Activated naive CD8-positive, alpha-beta T cell treated with anti-CD3 and anti-CD28 coated beads for 36 hours (primary cell): Measurements from ENCODE around the gene SELENOO. TPM values are rescaled to one million over a fixed set of nuclear protein-coding genes. Genes with fewer than 3 reads are reported as not detected.

Source experiments
- DNase-seq: peaks from one replicate; pipeline ENCODE4 v3.0.0; 2021
- H3K27ac Mint-ChIP-seq: one replicate; pipeline ENCODE4 v1.8.0; 2022; ENCODE audit warnings: mild to moderate bottlenecking, moderate library complexity, mixed read lengths
- H3K27me3 Mint-ChIP-seq: one replicate; pipeline ENCODE4 v1.8.0; 2022; ENCODE audit warnings: mild to moderate bottlenecking, mixed read lengths
- H3K36me3 Mint-ChIP-seq: one replicate; pipeline ENCODE4 v1.8.0; 2021; ENCODE audit warnings: mild to moderate bottlenecking, mixed read lengths
- H3K4me1 Mint-ChIP-seq: one replicate; pipeline ENCODE4 v1.8.0; 2021; ENCODE audit warnings: mixed read lengths
- H3K4me3 Mint-ChIP-seq: one replicate; pipeline ENCODE4 v1.8.0; 2022; ENCODE audit warnings: mild to moderate bottlenecking, moderate library complexity, mixed read lengths
- H3K9me3 Mint-ChIP-seq: one replicate; pipeline ENCODE4 v1.8.0; 2022; ENCODE audit warnings: mixed read lengths
- total RNA-seq, 2 experiments: library from RNA; stranded (reverse); gene quantifications; one replicate each; pipeline ENCODE4 v1.2.3, GENCODE V29; 2021

SELENOO gene
- total RNA-seq, 2 experiments from 2014 or later, result 20.0 to 20.9 TPM

DNA sequence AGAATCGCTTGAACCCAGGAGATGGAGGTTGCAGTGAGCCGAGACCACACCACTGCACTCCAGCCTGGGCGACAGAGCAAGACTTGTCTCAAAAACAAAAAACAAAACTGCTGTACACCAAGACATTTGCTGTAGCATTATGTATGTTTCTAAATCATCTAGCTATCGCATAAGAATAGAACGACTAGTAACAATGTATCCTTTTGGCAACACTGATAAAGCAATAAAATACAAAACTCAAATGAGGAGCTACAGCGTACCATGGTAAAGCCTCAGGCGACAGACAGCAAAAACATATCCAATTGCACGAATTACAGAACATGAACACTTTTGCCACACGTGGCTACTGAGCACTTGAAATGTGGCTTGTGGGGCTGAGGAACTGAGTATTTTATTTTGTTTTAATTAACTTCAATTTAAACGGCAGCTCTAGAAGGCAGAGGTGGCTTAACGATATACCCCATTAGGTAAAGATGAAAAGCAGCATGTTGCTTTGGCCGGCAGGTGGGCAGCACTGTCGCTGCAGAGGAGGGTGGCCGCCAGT lies 41.7 kb downstream of the SELENOO start:
- H3K4me3 Mint-ChIP-seq, result peak overlapping the region; percentile 99
- no peaks in the 10 kb centered on the region for H3K27me3 Mint-ChIP-seq
- H3K4me1 Mint-ChIP-seq, result peaks cover 27% of the 10 kb centered on the region
- H3K36me3 Mint-ChIP-seq, result peaks cover 12% of the 10 kb centered on the region
- no peak for DNase-seq
- no peak overlapping the region for H3K27ac Mint-ChIP-seq
- H3K9me3 Mint-ChIP-seq, result no peaks in the 10 kb centered on the region

DNA sequence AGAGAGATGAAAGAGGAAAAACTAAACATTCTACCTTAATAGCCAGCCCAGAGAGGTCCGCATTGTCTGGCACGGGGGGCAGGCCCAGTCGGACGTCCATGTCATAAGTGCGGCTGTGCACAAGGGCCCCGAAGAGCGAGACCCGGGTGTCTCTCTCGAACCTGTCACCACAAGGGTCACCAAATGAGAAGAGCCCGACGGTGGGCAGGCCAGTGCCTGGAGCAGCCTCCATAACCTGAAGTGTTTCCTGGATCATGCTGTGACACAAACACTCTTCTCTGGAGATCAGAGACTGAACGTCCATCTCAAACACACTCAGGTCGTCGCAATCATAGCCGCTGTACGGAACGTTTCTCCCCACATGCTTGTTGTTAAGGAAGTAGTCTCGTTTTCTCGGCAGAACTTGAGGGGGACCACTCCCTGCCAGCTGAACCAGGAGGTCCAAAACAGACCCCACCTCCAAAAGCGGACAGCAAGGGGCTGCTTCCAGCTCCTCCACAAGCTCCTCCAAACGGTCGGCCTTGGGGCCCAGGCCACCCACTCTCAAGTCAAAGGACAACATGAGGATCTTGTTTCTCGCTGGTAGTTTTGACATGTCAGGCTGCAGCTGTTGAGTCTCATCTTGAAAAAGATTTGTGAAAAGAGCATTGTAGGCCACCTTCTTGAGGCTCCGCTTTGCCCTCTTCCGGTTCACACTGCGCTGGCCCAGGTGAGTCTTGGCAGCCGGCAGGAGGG lies 43.0 kb downstream of the SELENOO start:
- Mint-ChIP-seq H3K9me3 (no peaks in the 10 kb centered on the region), H3K4me1 (peaks cover 29% of the 10 kb centered on the region), H3K27ac (peak overlapping the region; percentile 97), H3K27me3 (no peaks in the 10 kb centered on the region), H3K4me3 (peak overlapping the region; percentile 99), H3K36me3 (peaks cover 15% of the 10 kb centered on the region)
- DNase-seq, result no peak

DNA sequence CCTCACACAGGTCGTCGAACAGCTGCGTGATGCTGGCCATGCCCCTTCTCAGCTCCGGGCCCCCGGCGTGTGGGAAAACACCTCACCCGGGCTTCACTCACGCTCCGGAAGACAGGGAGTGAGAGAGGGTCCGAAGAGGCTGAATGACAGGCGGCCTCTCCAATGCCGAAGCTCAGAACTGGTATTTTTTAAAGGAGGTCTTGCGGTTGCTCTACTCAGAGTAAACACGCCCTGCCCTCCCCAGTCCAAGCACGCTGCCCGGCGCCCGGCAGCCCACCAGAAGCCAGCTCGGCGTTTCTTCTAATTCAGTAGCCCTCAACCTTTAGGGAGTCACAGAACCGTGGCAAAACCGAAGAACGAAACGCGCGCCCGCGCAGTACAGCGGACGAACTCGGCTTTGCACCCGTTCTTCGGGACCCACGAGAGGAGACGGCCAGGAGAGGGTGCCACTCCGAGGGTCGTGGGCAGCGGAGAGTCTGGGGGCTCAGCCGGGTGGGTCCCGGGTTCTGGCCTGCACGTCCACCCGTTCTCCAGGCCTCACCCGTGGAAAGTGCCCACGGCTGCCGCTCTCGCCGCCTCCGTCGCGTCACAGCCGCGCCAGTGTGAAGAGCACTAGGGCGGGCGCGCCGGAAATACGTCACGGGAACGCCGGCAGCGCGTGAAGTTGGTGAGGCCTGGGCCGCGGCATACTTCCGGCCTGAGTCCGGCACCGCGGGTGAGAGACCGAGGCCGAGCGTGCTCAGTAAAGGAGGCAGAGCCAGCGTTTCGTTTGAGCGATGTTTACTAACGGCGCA lies 43.8 kb downstream of the SELENOO start, which contains the start of gene TUBGCP6:
Gene TUBGCP6 (minus strand): TSS at position 604 of the 794 bp plus-strand sequence. CDS start 564 bp downstream, at position 40.
- H3K27me3 Mint-ChIP-seq, result no peaks in the 10 kb centered on the region
- peak within 1 kb of the TSS; percentile 99 for H3K4me3 Mint-ChIP-seq
- no peaks in the 10 kb centered on the region for H3K9me3 Mint-ChIP-seq
- peak; percentile 95 for DNase-seq
- H3K36me3 Mint-ChIP-seq, result peaks cover 15% of the 10 kb centered on the region
- peak within 1 kb of the TSS; percentile 97 for H3K27ac Mint-ChIP-seq
- H3K4me1 Mint-ChIP-seq, result peaks cover 29% of the 10 kb centered on the region

DNA sequence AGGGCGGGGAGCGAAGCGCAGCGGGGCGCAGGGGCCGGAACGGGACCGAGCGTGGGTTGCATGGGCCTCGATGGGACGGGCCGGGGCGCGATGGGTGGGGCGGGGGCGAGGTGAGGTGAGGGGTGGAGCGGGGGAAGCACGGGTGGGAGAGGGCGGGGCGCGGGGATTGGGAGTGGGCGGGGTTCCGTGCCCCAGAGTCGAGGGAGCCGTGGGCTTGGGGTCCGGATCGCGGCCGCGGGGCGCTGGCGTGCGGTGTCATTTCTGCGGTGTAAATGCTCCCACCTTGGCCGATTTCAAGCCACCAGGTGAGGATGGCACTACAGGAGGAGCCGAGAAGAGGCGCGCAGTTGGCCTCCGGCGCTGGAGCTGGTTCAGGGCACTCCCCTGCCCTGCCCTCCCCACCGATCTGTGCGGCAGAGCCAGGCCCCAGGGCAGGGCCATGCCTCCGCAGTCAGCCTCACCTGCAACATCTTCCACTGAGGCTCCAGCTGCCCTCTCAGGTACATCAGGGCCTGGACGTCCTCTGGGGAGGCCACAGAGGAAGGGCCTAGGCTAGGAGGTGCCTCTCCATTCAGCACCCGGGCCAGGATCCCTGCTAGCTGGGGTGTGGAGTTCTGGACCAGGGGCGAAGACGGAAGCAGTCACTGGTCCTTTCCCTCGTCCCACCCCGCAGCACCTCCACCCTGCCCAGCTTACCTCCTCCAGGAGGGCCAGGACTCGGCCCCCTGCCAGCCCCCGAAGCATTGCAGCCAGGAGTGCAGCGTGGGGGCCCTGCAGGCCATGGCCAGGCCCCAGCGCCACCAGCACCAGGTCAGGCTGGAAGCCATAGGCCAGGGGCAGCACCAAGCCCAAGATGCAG lies 44.6 kb downstream of the SELENOO start:
- Mint-ChIP-seq H3K4me1 (peaks cover 32% of the 10 kb centered on the region), H3K27ac (peak overlapping the region; percentile 97), H3K27me3 (no peaks in the 10 kb centered on the region)

DNA sequence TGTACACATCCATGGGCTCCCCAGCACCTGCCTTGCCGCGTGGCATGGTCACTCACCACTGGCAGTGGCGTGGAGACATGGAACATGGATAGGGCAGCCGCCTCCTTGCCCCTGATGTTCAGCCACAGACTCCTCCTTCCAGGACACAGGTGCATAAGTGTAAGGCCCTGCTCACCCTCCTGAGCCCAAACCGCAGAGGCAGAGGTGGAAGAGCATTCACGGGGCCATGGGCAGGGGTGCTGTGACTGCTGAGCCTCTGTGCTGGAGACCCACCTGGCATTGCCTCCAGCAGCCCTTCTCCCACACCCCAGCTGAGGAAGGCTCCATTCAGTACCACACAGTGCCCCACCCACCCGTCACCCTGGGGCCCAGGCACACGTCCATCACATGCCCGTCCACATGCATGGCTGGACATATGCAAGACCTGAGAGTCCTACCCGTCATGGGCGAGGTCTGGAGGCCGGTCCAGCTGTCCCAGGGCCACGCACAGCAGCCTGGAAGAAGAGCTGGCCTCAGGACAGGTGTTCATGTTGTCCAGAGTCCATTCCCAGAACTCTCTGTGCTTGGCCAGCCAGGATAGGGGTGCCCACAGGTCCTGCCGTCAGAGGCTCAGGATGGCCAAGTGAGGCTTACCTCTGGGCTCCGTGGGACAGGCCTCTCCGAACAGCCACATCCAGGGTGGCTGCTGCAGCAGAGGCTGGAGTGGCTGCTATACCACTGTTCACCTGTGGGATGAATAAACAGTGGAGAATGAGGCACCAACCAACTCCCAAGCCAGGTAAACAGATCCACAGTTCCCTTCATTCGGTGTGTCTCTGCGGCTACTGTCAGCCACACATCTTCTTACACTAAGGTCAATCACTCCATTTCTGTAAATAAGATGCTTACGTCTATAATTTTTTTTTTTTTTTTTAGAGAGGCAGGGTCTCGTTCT lies 45.7 kb downstream of the SELENOO start:
- H3K36me3 Mint-ChIP-seq, result peaks cover 15% of the 10 kb centered on the region
- DNase-seq, result no peak
- peak overlapping the region; percentile 75 for H3K4me3 Mint-ChIP-seq
- H3K4me1 Mint-ChIP-seq, result peaks cover 27% of the 10 kb centered on the region
- H3K27ac Mint-ChIP-seq, result peak overlapping the region; percentile 25
- H3K27me3 Mint-ChIP-seq, result no peaks in the 10 kb centered on the region
- H3K9me3 Mint-ChIP-seq, result no peaks in the 10 kb centered on the region

More for the DNA sequence above, 44.6 kb downstream of the SELENOO start:
- H3K36me3 Mint-ChIP-seq, result peaks cover 15% of the 10 kb centered on the region
- H3K4me3 Mint-ChIP-seq, result peak overlapping the region; percentile 99
- H3K9me3 Mint-ChIP-seq, result no peaks in the 10 kb centered on the region
- no peak for DNase-seq

DNA sequence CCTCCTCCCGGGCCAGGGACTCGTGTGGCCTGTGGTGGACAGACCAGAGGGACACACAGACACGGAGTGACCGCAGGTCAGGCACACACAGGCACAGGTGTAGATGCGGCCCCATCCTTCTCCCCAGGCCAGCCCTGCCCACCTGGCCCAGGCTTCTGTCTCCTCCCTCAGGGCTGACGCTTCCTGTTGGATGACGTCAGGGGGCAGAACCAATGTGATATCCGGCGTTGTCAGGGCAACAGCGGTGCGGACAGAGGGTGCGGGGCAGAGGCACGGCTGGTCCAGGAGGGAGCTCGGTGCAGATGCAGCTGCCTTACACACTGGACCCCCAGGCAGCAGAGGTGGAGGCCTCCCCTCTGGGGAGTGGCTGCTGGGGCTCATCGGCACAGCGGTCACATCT lies 46.9 kb downstream of the SELENOO start:
- H3K4me1 Mint-ChIP-seq, result peaks cover 16% of the 10 kb centered on the region
- no peaks in the 10 kb centered on the region for H3K9me3 Mint-ChIP-seq
- peaks cover 15% of the 10 kb centered on the region for H3K36me3 Mint-ChIP-seq
- DNase-seq, result no peak
- H3K27me3 Mint-ChIP-seq, result no peaks in the 10 kb centered on the region
- H3K27ac Mint-ChIP-seq, result no peak overlapping the region
- no peak overlapping the region for H3K4me3 Mint-ChIP-seq

DNA sequence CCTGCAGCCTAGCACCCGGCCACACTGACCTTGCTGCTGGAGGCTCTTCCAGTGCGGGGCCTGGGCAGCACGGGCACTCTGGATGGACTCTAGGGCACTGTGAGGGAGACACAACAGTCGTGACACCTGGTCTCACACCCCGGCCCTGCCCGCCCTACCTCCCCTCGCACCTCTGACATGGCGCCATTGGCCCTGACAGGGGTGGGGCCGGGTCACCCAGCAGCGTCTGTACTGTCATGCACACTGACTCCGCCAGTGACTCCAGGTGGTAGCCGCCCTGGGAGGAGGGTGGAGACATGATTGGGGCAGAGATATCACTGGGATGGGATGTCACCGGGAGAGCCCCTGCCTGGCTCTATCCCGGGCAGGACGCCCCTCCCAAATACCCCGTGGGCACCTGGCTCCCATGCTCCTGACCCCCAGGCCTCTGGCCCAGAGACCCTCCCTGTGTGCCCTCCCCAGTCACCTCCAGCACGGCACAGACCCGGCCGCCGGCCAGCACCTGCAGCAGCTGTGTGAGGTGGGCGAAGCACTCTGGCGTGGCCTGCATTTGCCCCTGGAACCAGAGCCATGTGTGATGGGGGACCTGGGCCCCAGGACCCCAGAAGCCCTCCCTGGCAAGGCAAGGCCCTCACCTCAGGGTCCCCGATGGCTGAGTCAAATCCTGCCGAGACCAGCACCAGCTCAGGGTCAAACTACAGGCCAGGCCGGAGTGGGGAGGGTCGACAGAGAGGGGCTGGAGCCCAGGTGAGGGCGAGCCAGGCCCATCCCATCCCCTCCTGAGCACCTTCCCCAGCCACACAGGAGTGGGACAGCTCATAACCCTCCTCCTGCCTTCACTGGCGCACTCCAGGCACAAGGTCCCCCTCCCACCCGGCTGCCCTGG lies 47.6 kb downstream of the SELENOO start:
- H3K36me3 Mint-ChIP-seq, result peaks cover 15% of the 10 kb centered on the region
- no peaks in the 10 kb centered on the region for H3K9me3 Mint-ChIP-seq
- H3K4me1 Mint-ChIP-seq, result peaks cover 11% of the 10 kb centered on the region
- no peaks in the 10 kb centered on the region for H3K27me3 Mint-ChIP-seq
- DNase-seq, result no peak
- no peak overlapping the region for H3K4me3 Mint-ChIP-seq
- H3K27ac Mint-ChIP-seq, result no peak overlapping the region

DNA sequence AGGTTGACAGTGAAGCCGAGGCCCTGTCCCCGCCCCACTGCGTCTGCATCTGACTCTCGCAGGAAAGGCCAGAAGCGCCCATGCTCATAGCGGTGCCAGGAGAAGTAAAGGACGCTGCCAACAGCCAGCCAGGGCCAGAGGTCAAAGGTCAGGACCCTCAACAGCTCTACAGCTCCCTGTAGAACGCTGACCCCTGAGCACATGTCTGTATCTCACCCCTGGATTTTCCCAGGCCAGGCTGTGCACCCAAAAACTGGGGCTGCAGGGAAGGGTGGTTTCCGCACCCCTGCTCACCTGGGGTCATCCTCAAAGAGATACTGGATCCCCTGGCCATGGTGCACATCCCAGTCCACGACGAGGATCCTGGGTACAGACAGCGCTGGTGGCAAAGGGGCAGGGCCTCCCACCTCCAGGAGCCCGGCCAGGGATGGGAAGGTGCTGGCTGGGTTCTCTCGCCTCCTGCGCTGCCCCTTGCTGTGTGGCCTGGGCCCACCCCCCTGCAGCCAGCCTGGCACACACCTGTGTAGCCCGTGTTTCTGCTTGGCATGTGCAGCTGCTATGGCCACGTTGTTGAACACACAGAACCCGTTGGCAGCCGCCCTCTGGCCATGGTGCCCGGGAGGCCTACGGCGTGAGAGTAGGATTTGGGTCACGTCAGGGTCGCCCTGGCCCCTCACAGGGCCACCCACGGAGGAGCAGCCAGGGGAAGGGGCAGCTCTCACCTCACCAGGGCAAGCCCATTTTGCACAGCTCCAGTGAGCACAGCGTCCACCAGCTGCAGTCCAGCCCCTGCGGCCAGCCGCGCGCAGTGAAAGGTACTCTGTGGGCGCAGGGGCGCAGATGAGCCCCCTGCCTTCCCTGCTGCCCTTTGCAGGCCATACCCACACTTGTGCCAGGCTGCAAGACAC lies 48.8 kb downstream of the SELENOO start:
- Mint-ChIP-seq H3K4me3 (peak overlapping the region; percentile 83), H3K4me1 (peaks cover 11% of the 10 kb centered on the region), H3K27me3 (no peaks in the 10 kb centered on the region), H3K9me3 (no peaks in the 10 kb centered on the region), H3K36me3 (peaks cover 11% of the 10 kb centered on the region), H3K27ac (no peak overlapping the region)
- no peak for DNase-seq

DNA sequence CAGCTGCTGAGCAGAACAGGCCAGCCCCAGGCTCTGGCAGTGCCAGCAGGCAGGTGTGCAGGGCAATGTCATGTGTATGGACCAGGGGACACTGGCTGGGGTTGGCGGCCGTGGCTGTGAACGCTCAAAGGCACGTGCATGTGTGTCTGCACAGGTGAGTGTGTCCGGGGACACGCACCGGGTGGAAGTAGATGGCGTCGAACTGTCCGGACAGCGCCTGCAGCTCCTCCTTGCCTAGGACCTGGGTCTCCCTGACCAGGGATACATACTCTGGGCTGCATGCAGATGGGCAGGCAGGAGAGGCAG lies 49.4 kb downstream of the SELENOO start:
- no peak overlapping the region for H3K27ac Mint-ChIP-seq

DNA sequence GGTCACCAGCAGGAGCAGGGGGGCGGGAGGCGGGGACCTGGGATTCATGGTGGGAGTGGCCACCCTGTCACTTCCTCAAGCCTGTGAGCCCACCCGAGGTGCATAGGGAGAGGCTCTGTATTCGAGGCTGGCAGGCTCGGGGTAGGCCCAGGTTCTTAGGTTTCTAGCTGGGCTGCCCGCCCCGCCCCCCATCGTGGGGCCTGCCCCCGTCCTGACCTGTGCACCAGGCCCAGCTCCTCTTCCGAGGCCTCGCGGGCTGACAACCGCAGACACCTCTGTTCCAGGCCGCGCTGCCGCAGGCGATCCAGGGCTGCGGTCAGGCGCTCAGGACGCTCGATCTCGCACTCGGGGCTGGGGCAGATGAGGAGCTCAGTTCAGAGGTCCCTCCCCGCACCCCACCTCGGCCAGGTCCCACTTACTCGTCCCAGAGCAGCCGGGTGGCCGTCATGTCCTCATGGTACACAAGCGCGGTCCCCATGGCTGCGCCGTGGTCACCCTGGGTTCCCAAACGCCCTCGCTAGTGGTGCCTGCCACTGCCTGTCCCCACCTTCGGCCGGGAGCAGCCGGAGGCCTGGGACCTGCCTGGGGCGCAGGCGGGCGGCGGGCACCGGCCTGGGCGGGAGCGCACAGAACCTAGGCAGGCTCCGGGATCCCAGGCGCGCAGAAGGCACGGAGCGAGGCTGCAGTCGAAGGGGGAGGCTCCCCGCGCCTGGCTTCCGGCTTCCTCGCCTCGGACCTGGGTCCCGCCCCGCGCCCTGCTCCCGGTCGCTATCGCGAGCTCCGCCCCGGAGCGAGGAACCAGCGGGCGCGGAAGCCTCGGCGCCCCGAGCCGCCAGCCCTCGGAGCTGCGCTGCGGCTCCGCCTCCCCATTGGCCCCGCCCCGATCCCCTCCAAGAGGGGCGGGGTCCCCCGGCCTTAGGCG lies 50.0 kb downstream of the SELENOO start, which contains the start of gene HDAC10:
Gene HDAC10 (minus strand): TSS at position 711 of the 922 bp plus-strand sequence. CDS start 233 bp downstream, at position 478.
- DNase-seq, result peak; percentile 91
- H3K4me1 Mint-ChIP-seq, result peaks cover 11% of the 10 kb centered on the region
- H3K4me3 Mint-ChIP-seq, result peak within 1 kb of the TSS; percentile 83
- H3K36me3 Mint-ChIP-seq, result peaks cover 8% of the 10 kb centered on the region
- no peaks in the 10 kb centered on the region for H3K9me3 Mint-ChIP-seq
- H3K27me3 Mint-ChIP-seq, result no peaks in the 10 kb centered on the region
- H3K27ac Mint-ChIP-seq, result peak within 1 kb of the TSS; percentile 81

More for the DNA sequence above, 49.4 kb downstream of the SELENOO start:
- DNase-seq, result no peak
- Mint-ChIP-seq H3K4me1 (peaks cover 11% of the 10 kb centered on the region), H3K4me3 (peak overlapping the region; percentile 83), H3K9me3 (no peaks in the 10 kb centered on the region), H3K27me3 (no peaks in the 10 kb centered on the region), H3K36me3 (peaks cover 8% of the 10 kb centered on the region)

DNA sequence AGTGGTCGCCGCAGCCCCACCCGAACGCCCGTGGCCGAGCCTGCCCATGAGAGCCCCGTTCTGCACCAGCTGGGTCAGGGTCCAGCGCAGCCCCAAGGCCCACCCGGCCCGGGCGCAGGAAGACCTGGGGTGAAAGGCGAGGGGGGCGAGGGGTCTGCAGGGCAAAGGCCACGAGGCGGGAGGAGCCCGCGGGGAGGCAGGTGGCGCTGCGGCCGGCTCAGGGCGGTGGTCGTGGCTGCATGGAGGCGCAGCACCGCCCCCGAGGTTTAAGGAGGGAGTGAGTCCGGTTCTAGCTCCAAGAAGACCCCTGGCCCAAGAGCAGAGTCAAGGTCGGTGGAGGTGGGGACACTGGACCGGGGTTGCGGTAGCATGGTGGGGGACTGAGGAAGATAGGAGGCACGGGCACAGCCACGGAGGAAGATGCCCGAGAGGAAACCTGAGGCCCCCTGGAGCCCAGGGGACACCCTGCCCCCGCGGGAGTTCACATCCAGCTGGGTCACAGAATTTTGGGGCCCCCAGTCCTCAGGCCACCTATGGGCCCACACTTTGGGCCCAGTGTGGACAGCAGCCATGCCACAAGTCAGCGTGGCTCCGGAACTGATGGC lies 50.8 kb downstream of the SELENOO start:
- Mint-ChIP-seq H3K27me3 (no peaks in the 10 kb centered on the region), H3K9me3 (no peaks in the 10 kb centered on the region), H3K36me3 (peaks cover 8% of the 10 kb centered on the region), H3K27ac (no peak overlapping the region), H3K4me3 (peak overlapping the region; percentile 18), H3K4me1 (peaks cover 11% of the 10 kb centered on the region)
- no peak for DNase-seq
